NT2/D1 (cell line): Measurements from ENCODE around the gene NIBAN1.

Experiments used
- YY1 ChIP-seq: IDR thresholded peaks from 2 replicates; pipeline ENCODE4 v1.6.1; 2011; ENCODE audit not compliant: insufficient read length, insufficient read depth
- ZNF274 ChIP-seq: IDR thresholded peaks from 2 replicates; pipeline ENCODE4 v1.6.1; 2011; ENCODE audit warnings: mild to moderate bottlenecking, low read depth, low read length

- no peak for TF ChIP-seq ZNF274
- TF ChIP-seq YY1, result no peak
Observed at GRCh38 chr1:184950227-184950626, 24.1 kb downstream of the NIBAN1 start.
